PC-3 (cell line): ENCODE results near the gene LHX4.

ENCODE experiments used
- EZH2 ChIP-seq: fragments of 300-600 bp; sonication (generic); IDR thresholded peaks from one replicate; pipeline ENCODE4 v1.6.1; 2017; ENCODE audit warnings: antibody characterized with exemption, mild to moderate bottlenecking, low read length; ENCODE audit not compliant: unreplicated experiment
- EZH2phosphoT487 ChIP-seq: fragments of 300-600 bp; sonication (generic); IDR thresholded peaks from 2 replicates; pipeline ENCODE4 v1.6.1; 2018; ENCODE audit warnings: mild to moderate bottlenecking, antibody characterized with exemption, low read length, borderline replicate concordance
- TF ChIP-seq, protein P1 (sequence below): fragments of 300-600 bp; sonication (generic); conservative IDR thresholded peaks from 2 replicates; pipeline ENCODE4 v1.5.1; 2017; ENCODE audit warnings: antibody characterized with exemption, low read depth, mild to moderate bottlenecking, low read length

DNA sequence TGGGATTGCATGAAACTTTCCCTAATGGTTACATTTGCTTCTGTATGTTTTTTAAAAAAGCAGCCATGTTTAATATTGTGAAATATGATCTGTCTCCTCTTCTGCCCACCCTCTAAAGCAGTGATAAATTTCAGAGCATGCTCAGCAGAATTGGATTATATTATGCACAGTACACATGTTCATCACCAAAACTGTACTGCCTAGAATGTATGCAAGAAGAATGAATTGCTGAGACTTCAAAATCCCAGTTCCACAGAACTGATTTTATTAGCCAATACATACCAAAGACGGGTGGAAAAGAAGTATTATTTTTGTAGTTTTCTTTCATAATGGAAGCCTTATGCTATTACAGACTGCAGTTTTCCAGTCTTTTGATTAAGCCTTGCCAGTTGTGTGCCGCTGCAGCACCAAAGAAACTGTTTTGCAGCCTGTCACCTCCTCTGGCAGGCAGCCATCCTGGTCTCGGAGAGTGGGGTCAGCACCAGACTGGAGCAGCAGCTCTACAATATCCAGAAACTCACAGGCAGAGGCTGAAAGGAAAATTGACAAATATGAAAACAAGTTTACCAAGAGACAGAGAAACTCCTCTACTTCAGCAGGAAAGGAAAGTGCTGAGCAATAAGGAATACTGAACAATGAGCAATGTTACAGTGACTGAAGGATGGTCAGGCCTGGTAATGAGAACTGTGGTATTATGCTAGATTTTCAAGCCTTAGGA, 58.1 kb downstream of the LHX4 start:
- TF ChIP-seq, protein P1, sequence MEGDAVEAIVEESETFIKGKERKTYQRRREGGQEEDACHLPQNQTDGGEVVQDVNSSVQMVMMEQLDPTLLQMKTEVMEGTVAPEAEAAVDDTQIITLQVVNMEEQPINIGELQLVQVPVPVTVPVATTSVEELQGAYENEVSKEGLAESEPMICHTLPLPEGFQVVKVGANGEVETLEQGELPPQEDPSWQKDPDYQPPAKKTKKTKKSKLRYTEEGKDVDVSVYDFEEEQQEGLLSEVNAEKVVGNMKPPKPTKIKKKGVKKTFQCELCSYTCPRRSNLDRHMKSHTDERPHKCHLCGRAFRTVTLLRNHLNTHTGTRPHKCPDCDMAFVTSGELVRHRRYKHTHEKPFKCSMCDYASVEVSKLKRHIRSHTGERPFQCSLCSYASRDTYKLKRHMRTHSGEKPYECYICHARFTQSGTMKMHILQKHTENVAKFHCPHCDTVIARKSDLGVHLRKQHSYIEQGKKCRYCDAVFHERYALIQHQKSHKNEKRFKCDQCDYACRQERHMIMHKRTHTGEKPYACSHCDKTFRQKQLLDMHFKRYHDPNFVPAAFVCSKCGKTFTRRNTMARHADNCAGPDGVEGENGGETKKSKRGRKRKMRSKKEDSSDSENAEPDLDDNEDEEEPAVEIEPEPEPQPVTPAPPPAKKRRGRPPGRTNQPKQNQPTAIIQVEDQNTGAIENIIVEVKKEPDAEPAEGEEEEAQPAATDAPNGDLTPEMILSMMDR = no peak
- no peak for TF ChIP-seq EZH2phosphoT487
- no peak for TF ChIP-seq EZH2
